Stimulated activated naive CD8-positive, alpha-beta T cell treated with anti-CD3 and anti-CD28 coated beads, Interleukin-15, amount 100 ng/mL, for 72 hours (primary cell): ENCODE results near the gene EPHA5.
"Not testable (repeated sequence)": the region's sequence is repeated elsewhere in the genome, so short reads cannot be mapped to it uniquely, and the experiment has no call there.

ENCODE experiments used
- ATAC-seq: fragments of 150-1000 bp; cut with Tn5 transposase; 2 replicates; pipeline ENCODE4 v1.10.0; 2021; ENCODE audit warnings: mild to moderate bottlenecking, moderate library complexity
- DNase-seq, 2 donors: peaks; one replicate each; pipeline ENCODE4 v3.0.0; 2021 to 2022
- H3K27ac Mint-ChIP-seq, 2 donors: one replicate each; pipeline ENCODE4 v1.8.0; 2022; ENCODE audit warnings: mild to moderate bottlenecking in 2 of 2, mixed read lengths in 2 of 2, moderate library complexity in 2 of 2
- H3K27me3 Mint-ChIP-seq: one replicate; pipeline ENCODE4 v1.8.0; 2022; ENCODE audit warnings: mixed read lengths
- H3K4me1 Mint-ChIP-seq: one replicate; pipeline ENCODE4 v1.8.0; 2022; ENCODE audit warnings: mild to moderate bottlenecking, mixed read lengths
- H3K4me3 Mint-ChIP-seq, 2 donors: one replicate each; pipeline ENCODE4 v1.8.0; 2022; ENCODE audit warnings: mild to moderate bottlenecking in 2 of 2, mixed read lengths in 2 of 2, moderate library complexity in 1 of 2
- H3K9me3 Mint-ChIP-seq, 2 donors: one replicate each; pipeline ENCODE4 v1.8.0; 2022; ENCODE audit warnings: mixed read lengths in 2 of 2

EPHA5 gene

GRCh38 chr4:65310586-65310985 is 359.7 kb downstream of the EPHA5 start:
- ATAC-seq (no peak), DNase-seq (no peak)
- Mint-ChIP-seq H3K4me1 (no peaks in the 10 kb centered on the region), H3K27ac (no peak overlapping the region), H3K4me3 (no peak overlapping the region), H3K9me3 (peaks cover 0 to 7% of the 10 kb centered on the region in 2 donors), H3K27me3 (no peaks in the 10 kb centered on the region)

GRCh38 chr4:65308626-65309025 is 361.7 kb downstream of the EPHA5 start:
- not testable (repeated sequence) for H3K27me3 Mint-ChIP-seq, ATAC-seq, H3K4me1 Mint-ChIP-seq, H3K9me3 Mint-ChIP-seq, DNase-seq, H3K27ac Mint-ChIP-seq, H3K4me3 Mint-ChIP-seq

GRCh38 chr4:65302145-65302544 is 368.1 kb downstream of the EPHA5 start:
- no peak for DNase-seq
- peaks cover 0 to under 1% of the 10 kb centered on the region in 2 donors for H3K9me3 Mint-ChIP-seq
- H3K4me1 Mint-ChIP-seq: no peaks in the 10 kb centered on the region
- no peak for ATAC-seq
- H3K27me3 Mint-ChIP-seq: no peaks in the 10 kb centered on the region
- H3K4me3 Mint-ChIP-seq: no peak overlapping the region
- H3K27ac Mint-ChIP-seq: no peak overlapping the region

- H3K27me3 Mint-ChIP-seq: no peaks in the 10 kb centered on the region
- ATAC-seq: no peak
- no peaks in the 10 kb centered on the region for H3K4me1 Mint-ChIP-seq
- no peak overlapping the region for H3K27ac Mint-ChIP-seq
- H3K4me3 Mint-ChIP-seq: no peak overlapping the region
- H3K9me3 Mint-ChIP-seq: peaks cover 10 to 11% of the 10 kb centered on the region in 2 donors
- no peak for DNase-seq
Measured at GRCh38 chr4:65296246-65296645, 374.0 kb downstream of the EPHA5 start.

GRCh38 chr4:65287071-65287470 is 383.2 kb downstream of the EPHA5 start:
- Mint-ChIP-seq H3K9me3 (peaks cover 0 to 4% of the 10 kb centered on the region in 2 donors), H3K27me3 (no peaks in the 10 kb centered on the region), H3K27ac (no peak overlapping the region), H3K4me3 (no peak overlapping the region), H3K4me1 (no peaks in the 10 kb centered on the region)
- ATAC-seq (no peak), DNase-seq (no peak)
